DMS 273 (cell line): ENCODE results near the gene ATAD3C.
"Not testable (repeated sequence)": the region's sequence is repeated elsewhere in the genome, so short reads cannot be mapped to it uniquely, and the experiment has no call there.

Experiments used
- DNase-seq: peaks from one replicate; lab custom pipeline; 2025; ENCODE audit not compliant: unreplicated experiment; lab: John Stamatoyannopoulos, UW

ATAD3C gene

DNA sequence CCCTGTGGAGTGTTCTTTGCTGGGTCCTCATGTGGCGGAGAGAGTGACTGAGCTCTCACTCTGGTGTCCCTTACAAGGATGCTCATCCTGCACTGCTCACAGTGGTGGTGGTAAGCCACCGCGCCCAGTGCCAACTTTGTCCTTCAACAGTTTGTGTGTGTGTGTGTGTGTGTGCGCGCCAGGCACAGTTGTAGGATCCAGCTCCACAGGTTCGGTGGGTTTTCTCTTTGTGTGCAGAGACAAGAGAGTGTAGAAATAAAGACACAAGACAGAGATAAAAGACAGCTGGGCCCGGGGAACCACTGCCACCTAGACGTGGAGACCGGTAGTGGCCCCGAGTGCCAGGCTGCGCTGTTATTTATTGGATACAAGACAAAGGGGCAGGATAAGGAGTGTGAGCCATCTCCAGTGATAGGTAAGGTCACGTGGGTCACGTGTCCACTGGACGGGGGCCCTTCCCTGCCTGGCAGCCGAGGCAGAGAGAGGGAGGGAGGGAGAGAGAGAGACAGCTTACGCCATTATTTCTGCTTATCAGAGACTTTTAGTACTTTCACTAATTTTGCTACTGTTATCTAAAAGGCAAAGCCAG lies 55.4 kb downstream of the ATAD3C start:
- peak; percentile 54 for DNase-seq

GRCh38 chr1:1505366-1505798 lies 55.9 kb downstream of the ATAD3C start:
- DNase-seq = peak; percentile 16

GRCh38 chr1:1505801-1506200 lies 56.3 kb downstream of the ATAD3C start:
- not testable (repeated sequence) for DNase-seq

- DNase-seq = no peak
Observed at GRCh38 chr1:1507305-1507704, 57.8 kb downstream of the ATAD3C start.

- DNase-seq = not testable (repeated sequence)
Observed at GRCh38 chr1:1508775-1509464, 59.4 kb downstream of the ATAD3C start.

DNA sequence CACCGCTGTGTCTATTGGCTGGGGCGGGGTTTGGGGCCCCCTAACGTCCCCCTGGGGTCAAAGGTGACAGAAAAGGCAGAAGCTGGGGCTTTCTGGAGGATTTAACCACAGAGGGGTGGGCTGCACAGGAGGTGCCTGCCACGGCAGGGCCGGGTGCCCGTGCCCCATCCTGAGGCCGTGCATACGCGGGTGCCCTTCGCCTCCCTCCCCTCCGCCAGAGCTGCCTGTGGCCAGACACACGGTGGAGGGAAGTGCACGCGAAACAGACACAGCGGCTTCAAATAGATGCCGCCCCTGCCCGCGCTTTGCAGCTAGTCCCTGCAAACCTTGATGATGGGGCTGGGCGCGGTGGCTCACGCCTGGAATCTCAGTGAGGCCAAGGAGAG lies 60.0 kb downstream of the ATAD3C start:
- DNase-seq = not testable (repeated sequence)

DNA sequence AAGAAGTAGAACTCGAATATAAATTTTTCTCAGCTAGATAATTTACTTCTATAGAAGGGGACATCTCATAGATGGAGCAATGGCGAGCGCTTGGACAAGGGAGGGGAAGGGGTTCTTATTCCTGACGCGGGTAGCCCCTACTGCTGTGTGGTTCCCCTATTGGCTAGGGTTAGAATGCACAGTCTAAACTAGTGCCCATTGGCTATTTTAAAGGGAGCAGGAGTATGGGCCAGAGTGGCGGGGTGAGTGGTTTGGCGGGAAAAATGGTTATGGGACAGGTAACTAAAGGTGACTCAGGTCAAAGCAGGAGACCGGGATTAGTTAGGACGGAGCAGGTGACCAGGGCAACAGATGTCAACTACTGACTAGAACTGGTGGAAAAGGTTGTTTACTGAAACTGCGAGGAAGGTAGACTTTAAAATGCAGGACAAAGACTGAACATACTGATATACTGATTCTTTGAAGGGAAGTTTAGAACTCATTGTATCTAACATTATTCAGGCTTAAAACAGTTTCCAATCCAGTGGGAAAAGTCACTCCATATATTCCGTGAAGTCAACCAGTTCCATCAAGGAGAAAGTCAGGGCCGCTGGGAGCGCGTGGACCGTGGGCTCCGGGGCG lies 61.5 kb downstream of the ATAD3C start:
- DNase-seq = no peak

- peak; percentile 92 for DNase-seq
Observed at GRCh38 chr1:1511533-1512285, 62.2 kb downstream of the ATAD3C start, which contains the start of gene ATAD3A. Gene ATAD3A, plus strand, starts transcription at chr1:1512162. Its CDS starts 107 bp downstream, at chr1:1512269.

- DNase-seq = not testable (repeated sequence)
Observed at GRCh38 chr1:1512425-1512824, 62.9 kb downstream of the ATAD3C start.

- not testable (repeated sequence) for DNase-seq
Observed at GRCh38 chr1:1513675-1514074, 64.2 kb downstream of the ATAD3C start.

GRCh38 chr1:1514376-1514775 lies 64.9 kb downstream of the ATAD3C start:
- DNase-seq = not testable (repeated sequence)

GRCh38 chr1:1516923-1517322 lies 67.4 kb downstream of the ATAD3C start:
- DNase-seq = not testable (repeated sequence)

GRCh38 chr1:1517973-1518620 lies 68.6 kb downstream of the ATAD3C start:
- DNase-seq = no peak

DNA sequence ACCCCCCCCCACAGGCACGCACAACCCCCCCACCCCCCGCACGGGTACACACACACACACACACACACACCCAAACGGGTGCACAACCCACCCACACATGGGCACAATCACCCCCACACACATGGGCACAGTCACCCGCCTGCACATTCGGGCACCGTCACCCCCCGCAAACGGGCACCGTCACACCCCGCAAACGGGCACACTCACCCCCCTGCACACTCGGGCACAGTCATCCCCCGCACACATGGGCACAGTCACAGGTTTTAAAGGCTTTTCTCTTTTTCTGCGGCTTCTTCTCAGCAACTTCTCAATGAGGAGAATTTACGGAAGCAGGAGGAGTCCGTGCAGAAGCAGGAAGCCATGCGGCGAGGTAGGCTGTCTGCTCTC lies 69.1 kb downstream of the ATAD3C start:
- not testable (repeated sequence) for DNase-seq
